HG03439 (cell line): ENCODE data around the gene ABTB1.

Experiments
- ATAC-seq: cut with Tn5 transposase; IDR thresholded peaks from one replicate; pipeline ENCODE4 v1.9.1; 2021; ENCODE audit warnings: mild to moderate bottlenecking, moderate library complexity; ENCODE audit not compliant: unreplicated experiment

Gene ABTB1

GRCh38 chr3:127686512-127686894 lies 13.8 kb downstream of the ABTB1 start:
- ATAC-seq: no peak

GRCh38 chr3:127687228-127687737 lies 14.5 kb downstream of the ABTB1 start:
- ATAC-seq: no peak

GRCh38 chr3:127688022-127688415 lies 15.3 kb downstream of the ABTB1 start:
- ATAC-seq: no peak

- ATAC-seq: no peak
These were observed 15.9 kb downstream of the ABTB1 start for GRCh38 chr3:127688416-127689265.

- no peak for ATAC-seq
These were observed 16.6 kb downstream of the ABTB1 start for GRCh38 chr3:127689266-127689860.

- no peak for ATAC-seq
These were observed 17.4 kb downstream of the ABTB1 start for GRCh38 chr3:127690106-127690505.

- ATAC-seq: no peak
These were observed 18.2 kb downstream of the ABTB1 start for GRCh38 chr3:127690823-127691452.

GRCh38 chr3:127691489-127691888 lies 18.7 kb downstream of the ABTB1 start:
- ATAC-seq: no peak

GRCh38 chr3:127691974-127692373 lies 19.2 kb downstream of the ABTB1 start:
- ATAC-seq: no peak

- no peak for ATAC-seq
These were observed 20.0 kb downstream of the ABTB1 start for GRCh38 chr3:127692501-127693335.

GRCh38 chr3:127693336-127693843 lies 20.6 kb downstream of the ABTB1 start:
- no peak for ATAC-seq

- ATAC-seq: no peak
These were observed 21.9 kb downstream of the ABTB1 start for GRCh38 chr3:127694467-127695215.

GRCh38 chr3:127697551-127698240 lies 24.9 kb downstream of the ABTB1 start:
- peak; percentile 65 for ATAC-seq

GRCh38 chr3:127698286-127698685 lies 25.5 kb downstream of the ABTB1 start:
- ATAC-seq: no peak

- no peak for ATAC-seq
These were observed 26.1 kb downstream of the ABTB1 start for GRCh38 chr3:127698691-127699415.

- ATAC-seq: no peak
These were observed 26.9 kb downstream of the ABTB1 start for GRCh38 chr3:127699416-127700300.

- ATAC-seq: no peak
These were observed 27.7 kb downstream of the ABTB1 start for GRCh38 chr3:127700406-127700805.
